HEK293 (cell line): ENCODE measurements around the gene PRM3.

Experiments
- BCL11A ChIP-seq: fragments of 450-650 bp; formaldehyde crosslinking; IDR thresholded peaks from 2 replicates; pipeline ENCODE4 v1.5.1; 2016; ENCODE audit warnings: low read depth, missing biosample characterization, missing genetic modification characterization
- HOXC10 ChIP-seq: sonication (generic); formaldehyde crosslinking; IDR thresholded peaks from 2 replicates; pipeline ENCODE4 v1.8.1; 2023; ENCODE audit warnings: mild to moderate bottlenecking, missing genetic modification reagents
- KLF8 ChIP-seq: fragments of 450-650 bp; formaldehyde crosslinking; IDR thresholded peaks from 2 replicates; pipeline ENCODE4 v1.5.1; 2016; ENCODE audit warnings: missing biosample characterization, missing genetic modification characterization
- YY2 ChIP-seq: fragments of 450-650 bp; formaldehyde crosslinking; IDR thresholded peaks from 2 replicates; pipeline ENCODE4 v1.5.1; 2016; ENCODE audit warnings: missing biosample characterization, missing genetic modification characterization
- ZNF112 ChIP-seq: fragments of 450-650 bp; formaldehyde crosslinking; IDR thresholded peaks from 2 replicates; pipeline ENCODE4 v1.5.0; 2017; ENCODE audit warnings: missing biosample characterization, missing genetic modification characterization
- ZNF169 ChIP-seq: fragments of 450-650 bp; formaldehyde crosslinking; IDR thresholded peaks from 2 replicates; pipeline ENCODE4 v1.5.1; 2016; ENCODE audit warnings: missing biosample characterization, missing genetic modification characterization
- ZNF23 ChIP-seq: fragments of 450-650 bp; formaldehyde crosslinking; IDR thresholded peaks from 2 replicates; pipeline ENCODE4 v1.5.1; 2016; ENCODE audit warnings: missing biosample characterization, missing genetic modification characterization, borderline replicate concordance
- ZNF341 ChIP-seq: fragments of 450-650 bp; formaldehyde crosslinking; IDR thresholded peaks from 2 replicates; pipeline ENCODE4; 2016; ENCODE audit warnings: low read depth, missing biosample characterization, missing genetic modification characterization
- ZNF404 ChIP-seq: fragments of 450-650 bp; formaldehyde crosslinking; IDR thresholded peaks from 2 replicates; pipeline ENCODE4 v1.5.1; 2017; ENCODE audit warnings: missing biosample characterization, missing genetic modification characterization
- ZNF521 ChIP-seq: fragments of 450-650 bp; formaldehyde crosslinking; IDR thresholded peaks from 2 replicates; pipeline ENCODE4 v1.5.1; 2017; ENCODE audit warnings: missing biosample characterization, mild to moderate bottlenecking, missing genetic modification characterization
- ZNF600 ChIP-seq: fragments of 450-650 bp; formaldehyde crosslinking; IDR thresholded peaks from 2 replicates; pipeline ENCODE4 v1.5.1; 2016; ENCODE audit warnings: missing biosample characterization, missing genetic modification characterization
- ZNF664 ChIP-seq: fragments of 450-650 bp; formaldehyde crosslinking; IDR thresholded peaks from 2 replicates; pipeline ENCODE4 v1.5.1; 2016; ENCODE audit warnings: missing biosample characterization, missing genetic modification characterization
- ZNF707 ChIP-seq: fragments of 450-650 bp; formaldehyde crosslinking; IDR thresholded peaks from 2 replicates; pipeline ENCODE4 v1.5.1; 2016; ENCODE audit warnings: missing biosample characterization, missing genetic modification characterization
- ZNF791 ChIP-seq: fragments of 450-650 bp; formaldehyde crosslinking; IDR thresholded peaks from 2 replicates; pipeline ENCODE4 v1.5.1; 2016; ENCODE audit warnings: missing biosample characterization, missing genetic modification characterization
- ZSCAN30 ChIP-seq: fragments of 450-650 bp; IDR thresholded peaks from 2 replicates; pipeline ENCODE4 v1.5.1; 2018; ENCODE audit warnings: missing biosample characterization, mild to moderate bottlenecking, missing genetic modification characterization, moderate library complexity
- TF ChIP-seq, protein P1 (sequence below): fragments of 450-650 bp; formaldehyde crosslinking; IDR thresholded peaks from 2 replicates; pipeline ENCODE4 v1.5.0; 2017; ENCODE audit warnings: missing biosample characterization, missing genetic modification characterization, borderline replicate concordance
- TF ChIP-seq, protein P2 (sequence below): fragments of 450-650 bp; formaldehyde crosslinking; IDR thresholded peaks from 2 replicates; pipeline ENCODE4 v1.5.1; 2017; ENCODE audit warnings: missing biosample characterization, mild to moderate bottlenecking, missing genetic modification characterization, moderate library complexity
- TF ChIP-seq, protein P3 (sequence below): fragments of 450-650 bp; formaldehyde crosslinking; IDR thresholded peaks from 2 replicates; pipeline ENCODE4 v1.5.1; 2016; ENCODE audit warnings: missing biosample characterization, missing genetic modification characterization
- TF ChIP-seq, protein P4 (sequence below): fragments of 450-650 bp; formaldehyde crosslinking; IDR thresholded peaks from 2 replicates; pipeline ENCODE4 v1.5.1; 2016; ENCODE audit warnings: missing biosample characterization, missing genetic modification characterization, borderline replicate concordance
- TF ChIP-seq, protein P5 (sequence below): fragments of 450-650 bp; formaldehyde crosslinking; IDR thresholded peaks from 2 replicates; pipeline ENCODE4 v1.5.1; 2017; ENCODE audit warnings: missing biosample characterization, missing genetic modification characterization
- TF ChIP-seq, protein P6 (sequence below): fragments of 450-650 bp; formaldehyde crosslinking; IDR thresholded peaks from 2 replicates; pipeline ENCODE4 v1.5.1; 2016; ENCODE audit warnings: missing biosample characterization, missing genetic modification characterization
- TF ChIP-seq, protein P7 (sequence below): fragments of 450-650 bp; formaldehyde crosslinking; IDR thresholded peaks from 2 replicates; pipeline ENCODE4 v1.5.1; 2016; ENCODE audit warnings: missing biosample characterization, missing genetic modification characterization
- TF ChIP-seq, protein P8 (sequence below): fragments of 450-650 bp; formaldehyde crosslinking; IDR thresholded peaks from 2 replicates; pipeline ENCODE4 v1.5.1; 2016; ENCODE audit warnings: missing biosample characterization, missing genetic modification characterization

Gene PRM3

DNA sequence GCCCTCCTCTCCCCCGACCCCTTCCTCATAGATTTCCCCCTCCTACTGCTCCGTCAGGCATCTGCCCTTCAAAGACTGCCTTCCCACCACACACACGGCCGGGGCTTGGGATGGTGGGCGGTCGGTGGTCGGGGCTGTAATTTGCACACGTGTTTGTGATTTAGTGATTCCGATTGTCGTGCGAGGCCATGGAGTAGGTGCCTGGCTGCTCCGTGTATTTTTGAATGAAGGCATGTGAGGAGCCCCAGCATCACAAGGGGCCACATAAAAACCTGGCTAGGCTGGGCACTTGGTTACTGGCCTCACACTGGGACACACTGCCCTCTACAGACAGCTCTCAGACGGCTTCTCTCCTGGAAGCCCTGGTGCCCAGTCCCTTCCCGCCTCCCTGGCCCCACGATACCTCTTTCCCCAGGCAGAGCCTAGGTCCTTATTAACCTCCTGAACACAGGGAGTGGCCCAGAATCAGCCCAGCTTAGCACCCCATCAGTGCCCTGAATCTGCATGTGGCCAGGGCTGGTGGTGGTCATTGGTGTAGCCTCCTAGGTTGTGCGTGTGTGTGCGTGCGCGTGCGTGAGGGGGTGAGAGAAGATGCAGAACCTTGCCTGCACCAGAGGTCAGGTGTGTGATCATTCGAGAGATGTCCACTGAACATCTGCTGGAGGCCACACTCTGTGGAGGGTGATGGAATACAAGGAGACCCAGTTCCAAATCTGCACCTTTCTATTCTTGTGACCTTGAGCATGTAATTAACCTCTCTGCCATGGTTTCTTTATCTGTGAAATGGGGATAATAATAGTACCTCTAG, 16.1 kb downstream of the PRM3 start (continued):
- TF ChIP-seq, protein P1, sequence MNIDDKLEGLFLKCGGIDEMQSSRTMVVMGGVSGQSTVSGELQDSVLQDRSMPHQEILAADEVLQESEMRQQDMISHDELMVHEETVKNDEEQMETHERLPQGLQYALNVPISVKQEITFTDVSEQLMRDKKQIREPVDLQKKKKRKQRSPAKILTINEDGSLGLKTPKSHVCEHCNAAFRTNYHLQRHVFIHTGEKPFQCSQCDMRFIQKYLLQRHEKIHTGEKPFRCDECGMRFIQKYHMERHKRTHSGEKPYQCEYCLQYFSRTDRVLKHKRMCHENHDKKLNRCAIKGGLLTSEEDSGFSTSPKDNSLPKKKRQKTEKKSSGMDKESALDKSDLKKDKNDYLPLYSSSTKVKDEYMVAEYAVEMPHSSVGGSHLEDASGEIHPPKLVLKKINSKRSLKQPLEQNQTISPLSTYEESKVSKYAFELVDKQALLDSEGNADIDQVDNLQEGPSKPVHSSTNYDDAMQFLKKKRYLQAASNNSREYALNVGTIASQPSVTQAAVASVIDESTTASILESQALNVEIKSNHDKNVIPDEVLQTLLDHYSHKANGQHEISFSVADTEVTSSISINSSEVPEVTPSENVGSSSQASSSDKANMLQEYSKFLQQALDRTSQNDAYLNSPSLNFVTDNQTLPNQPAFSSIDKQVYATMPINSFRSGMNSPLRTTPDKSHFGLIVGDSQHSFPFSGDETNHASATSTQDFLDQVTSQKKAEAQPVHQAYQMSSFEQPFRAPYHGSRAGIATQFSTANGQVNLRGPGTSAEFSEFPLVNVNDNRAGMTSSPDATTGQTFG (tag by site-specific recombination), result no peak
- TF ChIP-seq, protein P2, sequence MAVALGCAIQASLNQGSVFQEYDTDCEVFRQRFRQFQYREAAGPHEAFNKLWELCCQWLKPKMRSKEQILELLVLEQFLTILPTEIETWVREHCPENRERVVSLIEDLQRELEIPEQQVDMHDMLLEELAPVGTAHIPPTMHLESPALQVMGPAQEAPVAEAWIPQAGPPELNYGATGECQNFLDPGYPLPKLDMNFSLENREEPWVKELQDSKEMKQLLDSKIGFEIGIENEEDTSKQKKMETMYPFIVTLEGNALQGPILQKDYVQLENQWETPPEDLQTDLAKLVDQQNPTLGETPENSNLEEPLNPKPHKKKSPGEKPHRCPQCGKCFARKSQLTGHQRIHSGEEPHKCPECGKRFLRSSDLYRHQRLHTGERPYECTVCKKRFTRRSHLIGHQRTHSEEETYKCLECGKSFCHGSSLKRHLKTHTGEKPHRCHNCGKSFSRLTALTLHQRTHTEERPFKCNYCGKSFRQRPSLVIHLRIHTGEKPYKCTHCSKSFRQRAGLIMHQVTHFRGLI (tag by site-specific recombination), result peak; percentile 16; the same call in 1 of the 2 replicates
- no peak for TF ChIP-seq BCL11A (tag by site-specific recombination)
- TF ChIP-seq ZNF404 (tag by site-specific recombination), result no peak
- no peak for TF ChIP-seq ZNF600 (tag by site-specific recombination)
- no peak for TF ChIP-seq HOXC10 (CRISPR knock-in tag)
- TF ChIP-seq, protein P3, sequence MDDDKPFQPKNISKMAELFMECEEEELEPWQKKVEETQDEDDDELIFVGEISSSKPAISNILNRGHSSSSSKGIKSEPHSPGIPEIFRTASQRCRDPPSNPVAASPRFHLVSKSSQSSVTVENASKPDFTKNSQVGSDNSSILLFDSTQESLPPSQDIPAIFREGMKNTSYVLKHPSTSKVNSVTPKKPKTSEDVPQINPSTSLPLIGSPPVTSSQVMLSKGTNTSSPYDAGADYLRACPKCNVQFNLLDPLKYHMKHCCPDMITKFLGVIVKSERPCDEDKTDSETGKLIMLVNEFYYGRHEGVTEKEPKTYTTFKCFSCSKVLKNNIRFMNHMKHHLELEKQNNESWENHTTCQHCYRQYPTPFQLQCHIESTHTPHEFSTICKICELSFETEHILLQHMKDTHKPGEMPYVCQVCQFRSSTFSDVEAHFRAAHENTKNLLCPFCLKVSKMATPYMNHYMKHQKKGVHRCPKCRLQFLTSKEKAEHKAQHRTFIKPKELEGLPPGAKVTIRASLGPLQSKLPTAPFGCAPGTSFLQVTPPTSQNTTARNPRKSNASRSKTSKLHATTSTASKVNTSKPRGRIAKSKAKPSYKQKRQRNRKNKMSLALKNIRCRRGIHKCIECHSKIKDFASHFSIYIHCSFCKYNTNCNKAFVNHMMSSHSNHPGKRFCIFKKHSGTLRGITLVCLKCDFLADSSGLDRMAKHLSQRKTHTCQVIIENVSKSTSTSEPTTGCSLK (tag by site-specific recombination), result no peak
- no peak for TF ChIP-seq ZNF112
- no peak for TF ChIP-seq ZNF521 (tag by site-specific recombination)
- no peak for TF ChIP-seq YY2
- no peak for TF ChIP-seq ZNF23 (tag by site-specific recombination)
- no peak for TF ChIP-seq KLF8 (tag by site-specific recombination)
- TF ChIP-seq, protein P4, sequence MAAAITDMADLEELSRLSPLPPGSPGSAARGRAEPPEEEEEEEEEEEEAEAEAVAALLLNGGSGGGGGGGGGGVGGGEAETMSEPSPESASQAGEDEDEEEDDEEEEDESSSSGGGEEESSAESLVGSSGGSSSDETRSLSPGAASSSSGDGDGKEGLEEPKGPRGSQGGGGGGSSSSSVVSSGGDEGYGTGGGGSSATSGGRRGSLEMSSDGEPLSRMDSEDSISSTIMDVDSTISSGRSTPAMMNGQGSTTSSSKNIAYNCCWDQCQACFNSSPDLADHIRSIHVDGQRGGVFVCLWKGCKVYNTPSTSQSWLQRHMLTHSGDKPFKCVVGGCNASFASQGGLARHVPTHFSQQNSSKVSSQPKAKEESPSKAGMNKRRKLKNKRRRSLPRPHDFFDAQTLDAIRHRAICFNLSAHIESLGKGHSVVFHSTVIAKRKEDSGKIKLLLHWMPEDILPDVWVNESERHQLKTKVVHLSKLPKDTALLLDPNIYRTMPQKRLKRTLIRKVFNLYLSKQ, result no peak
- TF ChIP-seq ZNF341, result no peak; the same call in 1 of the 2 replicates
- peak; percentile 65; the same call in 1 of the 2 replicates for TF ChIP-seq ZSCAN30 (tag by site-specific recombination)
- TF ChIP-seq, protein P5, sequence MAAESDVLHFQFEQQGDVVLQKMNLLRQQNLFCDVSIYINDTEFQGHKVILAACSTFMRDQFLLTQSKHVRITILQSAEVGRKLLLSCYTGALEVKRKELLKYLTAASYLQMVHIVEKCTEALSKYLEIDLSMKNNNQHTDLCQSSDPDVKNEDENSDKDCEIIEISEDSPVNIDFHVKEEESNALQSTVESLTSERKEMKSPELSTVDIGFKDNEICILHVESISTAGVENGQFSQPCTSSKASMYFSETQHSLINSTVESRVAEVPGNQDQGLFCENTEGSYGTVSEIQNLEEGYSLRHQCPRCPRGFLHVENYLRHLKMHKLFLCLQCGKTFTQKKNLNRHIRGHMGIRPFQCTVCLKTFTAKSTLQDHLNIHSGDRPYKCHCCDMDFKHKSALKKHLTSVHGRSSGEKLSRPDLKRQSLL (tag by site-specific recombination), result no peak
- no peak for TF ChIP-seq ZNF791 (tag by site-specific recombination)
- TF ChIP-seq, protein P6, sequence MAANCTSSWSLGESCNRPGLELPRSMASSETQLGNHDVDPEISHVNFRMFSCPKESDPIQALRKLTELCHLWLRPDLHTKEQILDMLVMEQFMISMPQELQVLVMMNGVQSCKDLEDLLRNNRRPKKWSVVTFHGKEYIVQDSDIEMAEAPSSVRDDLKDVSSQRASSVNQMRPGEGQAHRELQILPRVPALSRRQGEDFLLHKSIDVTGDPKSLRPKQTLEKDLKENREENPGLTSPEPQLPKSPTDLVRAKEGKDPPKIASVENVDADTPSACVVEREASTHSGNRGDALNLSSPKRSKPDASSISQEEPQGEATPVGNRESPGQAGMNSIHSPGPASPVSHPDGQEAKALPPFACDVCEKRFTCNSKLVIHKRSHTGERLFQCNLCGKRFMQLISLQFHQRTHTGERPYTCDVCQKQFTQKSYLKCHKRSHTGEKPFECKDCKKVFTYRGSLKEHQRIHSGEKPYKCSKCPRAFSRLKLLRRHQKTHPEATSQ, result no peak
- TF ChIP-seq, protein P7, sequence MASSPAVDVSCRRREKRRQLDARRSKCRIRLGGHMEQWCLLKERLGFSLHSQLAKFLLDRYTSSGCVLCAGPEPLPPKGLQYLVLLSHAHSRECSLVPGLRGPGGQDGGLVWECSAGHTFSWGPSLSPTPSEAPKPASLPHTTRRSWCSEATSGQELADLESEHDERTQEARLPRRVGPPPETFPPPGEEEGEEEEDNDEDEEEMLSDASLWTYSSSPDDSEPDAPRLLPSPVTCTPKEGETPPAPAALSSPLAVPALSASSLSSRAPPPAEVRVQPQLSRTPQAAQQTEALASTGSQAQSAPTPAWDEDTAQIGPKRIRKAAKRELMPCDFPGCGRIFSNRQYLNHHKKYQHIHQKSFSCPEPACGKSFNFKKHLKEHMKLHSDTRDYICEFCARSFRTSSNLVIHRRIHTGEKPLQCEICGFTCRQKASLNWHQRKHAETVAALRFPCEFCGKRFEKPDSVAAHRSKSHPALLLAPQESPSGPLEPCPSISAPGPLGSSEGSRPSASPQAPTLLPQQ (tag by site-specific recombination), result peak; percentile 54
- no peak for TF ChIP-seq ZNF169 (tag by site-specific recombination)
- no peak for TF ChIP-seq ZNF664 (tag by site-specific recombination)
- TF ChIP-seq ZNF707, result no peak
- TF ChIP-seq, protein P8, sequence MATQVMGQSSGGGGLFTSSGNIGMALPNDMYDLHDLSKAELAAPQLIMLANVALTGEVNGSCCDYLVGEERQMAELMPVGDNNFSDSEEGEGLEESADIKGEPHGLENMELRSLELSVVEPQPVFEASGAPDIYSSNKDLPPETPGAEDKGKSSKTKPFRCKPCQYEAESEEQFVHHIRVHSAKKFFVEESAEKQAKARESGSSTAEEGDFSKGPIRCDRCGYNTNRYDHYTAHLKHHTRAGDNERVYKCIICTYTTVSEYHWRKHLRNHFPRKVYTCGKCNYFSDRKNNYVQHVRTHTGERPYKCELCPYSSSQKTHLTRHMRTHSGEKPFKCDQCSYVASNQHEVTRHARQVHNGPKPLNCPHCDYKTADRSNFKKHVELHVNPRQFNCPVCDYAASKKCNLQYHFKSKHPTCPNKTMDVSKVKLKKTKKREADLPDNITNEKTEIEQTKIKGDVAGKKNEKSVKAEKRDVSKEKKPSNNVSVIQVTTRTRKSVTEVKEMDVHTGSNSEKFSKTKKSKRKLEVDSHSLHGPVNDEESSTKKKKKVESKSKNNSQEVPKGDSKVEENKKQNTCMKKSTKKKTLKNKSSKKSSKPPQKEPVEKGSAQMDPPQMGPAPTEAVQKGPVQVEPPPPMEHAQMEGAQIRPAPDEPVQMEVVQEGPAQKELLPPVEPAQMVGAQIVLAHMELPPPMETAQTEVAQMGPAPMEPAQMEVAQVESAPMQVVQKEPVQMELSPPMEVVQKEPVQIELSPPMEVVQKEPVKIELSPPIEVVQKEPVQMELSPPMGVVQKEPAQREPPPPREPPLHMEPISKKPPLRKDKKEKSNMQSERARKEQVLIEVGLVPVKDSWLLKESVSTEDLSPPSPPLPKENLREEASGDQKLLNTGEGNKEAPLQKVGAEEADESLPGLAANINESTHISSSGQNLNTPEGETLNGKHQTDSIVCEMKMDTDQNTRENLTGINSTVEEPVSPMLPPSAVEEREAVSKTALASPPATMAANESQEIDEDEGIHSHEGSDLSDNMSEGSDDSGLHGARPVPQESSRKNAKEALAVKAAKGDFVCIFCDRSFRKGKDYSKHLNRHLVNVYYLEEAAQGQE, result no peak
